ENCODE measurements around the gene NET1.

Gene NET1

GRCh38 chr10:5434017-5434753 is 21.8 kb downstream of the NET1 start:
- DNase-seq (ENCODE audit: low read depth, low spot score), result peak; percentile 49
- H3K4me3 ChIP-seq (ENCODE audit: low read length), result no peak overlapping the region

GRCh38 chr10:5435328-5435727 is 23.0 kb downstream of the NET1 start:
- DNase-seq (ENCODE audit: low read depth, low spot score), result no peak
- H3K4me3 ChIP-seq (ENCODE audit: low read length), result no peak overlapping the region

GRCh38 chr10:5440206-5440605 is 27.8 kb downstream of the NET1 start:
- DNase-seq (ENCODE audit: low read depth, low spot score), result no peak
- no peak overlapping the region for H3K4me3 ChIP-seq (ENCODE audit: low read length)

GRCh38 chr10:5441106-5441505 is 28.7 kb downstream of the NET1 start:
- DNase-seq (ENCODE audit: low read depth, low spot score), result no peak
- H3K4me3 ChIP-seq (ENCODE audit: low read length), result no peak overlapping the region

- DNase-seq (ENCODE audit: low read depth, low spot score), result peak; percentile 46
- H3K4me3 ChIP-seq (ENCODE audit: low read length), result no peak overlapping the region
Observed at GRCh38 chr10:5442065-5442989, 30.0 kb downstream of the NET1 start.

GRCh38 chr10:5442990-5443370 is 30.6 kb downstream of the NET1 start:
- no peak for DNase-seq (ENCODE audit: low read depth, low spot score)
- no peak overlapping the region for H3K4me3 ChIP-seq (ENCODE audit: low read length)

- no peak overlapping the region for H3K4me3 ChIP-seq (ENCODE audit: low read length)
- DNase-seq (ENCODE audit: low read depth, low spot score), result no peak
Observed at GRCh38 chr10:5443429-5443828, 31.1 kb downstream of the NET1 start.

- no peak for DNase-seq (ENCODE audit: low read depth, low spot score)
Observed at GRCh38 chr10:5445006-5445405, 32.6 kb downstream of the NET1 start.

GRCh38 chr10:5446390-5446926 is 34.1 kb downstream of the NET1 start:
- peak overlapping the region; percentile 54 for H3K4me3 ChIP-seq (ENCODE audit: low read length)
- peak; percentile 68 for DNase-seq (ENCODE audit: low read depth, low spot score)

More at GRCh38 chr10:5445006-5445405, 32.6 kb downstream of the NET1 start:
- H3K4me3 ChIP-seq (ENCODE audit: low read length), result no peak overlapping the region

- DNase-seq (ENCODE audit: low read depth, low spot score), result no peak
- H3K4me3 ChIP-seq (ENCODE audit: low read length), result peak overlapping the region; percentile 54
Observed at GRCh38 chr10:5447056-5447455, 34.7 kb downstream of the NET1 start.

GRCh38 chr10:5447611-5448071 is 35.3 kb downstream of the NET1 start:
- peak; percentile 95 for DNase-seq (ENCODE audit: low read depth, low spot score)

GRCh38 chr10:5448333-5449001 is 36.1 kb downstream of the NET1 start:
- H3K4me3 ChIP-seq (ENCODE audit: low read length), result no peak overlapping the region
- no peak for DNase-seq (ENCODE audit: low read depth, low spot score)

More at GRCh38 chr10:5447611-5448071, 35.3 kb downstream of the NET1 start:
- H3K4me3 ChIP-seq (ENCODE audit: low read length), result peak overlapping the region; percentile 54; the same call in 1 of the 2 replicates

GRCh38 chr10:5449227-5449626 is 36.9 kb downstream of the NET1 start:
- H3K4me3 ChIP-seq (ENCODE audit: low read length), result no peak overlapping the region
- DNase-seq (ENCODE audit: low read depth, low spot score), result no peak

- H3K4me3 ChIP-seq (ENCODE audit: low read length), result no peak overlapping the region
- DNase-seq (ENCODE audit: low read depth, low spot score), result no peak
Observed at GRCh38 chr10:5449823-5450222, 37.5 kb downstream of the NET1 start.

GRCh38 chr10:5450605-5451384 is 38.4 kb downstream of the NET1 start:
- no peak for DNase-seq (ENCODE audit: low read depth, low spot score)
- no peak overlapping the region for H3K4me3 ChIP-seq (ENCODE audit: low read length)

- no peak for DNase-seq (ENCODE audit: low read depth, low spot score)
- H3K4me3 ChIP-seq (ENCODE audit: low read length), result no peak overlapping the region
Observed at GRCh38 chr10:5453749-5454489, 41.6 kb downstream of the NET1 start.

GRCh38 chr10:5456563-5456962 is 44.2 kb downstream of the NET1 start:
- no peak for DNase-seq (ENCODE audit: low read depth, low spot score)

GRCh38 chr10:5457741-5458140 is 45.4 kb downstream of the NET1 start:
- no peak overlapping the region for H3K4me3 ChIP-seq (ENCODE audit: low read length)
- peak; percentile 70 for DNase-seq (ENCODE audit: low read depth, low spot score)

More at GRCh38 chr10:5456563-5456962, 44.2 kb downstream of the NET1 start:
- H3K4me3 ChIP-seq (ENCODE audit: low read length), result no peak overlapping the region

Measured in Jurkat, Clone E6-1 (cell line).